ENCODE measurements around the gene MACROD1.

DNA sequence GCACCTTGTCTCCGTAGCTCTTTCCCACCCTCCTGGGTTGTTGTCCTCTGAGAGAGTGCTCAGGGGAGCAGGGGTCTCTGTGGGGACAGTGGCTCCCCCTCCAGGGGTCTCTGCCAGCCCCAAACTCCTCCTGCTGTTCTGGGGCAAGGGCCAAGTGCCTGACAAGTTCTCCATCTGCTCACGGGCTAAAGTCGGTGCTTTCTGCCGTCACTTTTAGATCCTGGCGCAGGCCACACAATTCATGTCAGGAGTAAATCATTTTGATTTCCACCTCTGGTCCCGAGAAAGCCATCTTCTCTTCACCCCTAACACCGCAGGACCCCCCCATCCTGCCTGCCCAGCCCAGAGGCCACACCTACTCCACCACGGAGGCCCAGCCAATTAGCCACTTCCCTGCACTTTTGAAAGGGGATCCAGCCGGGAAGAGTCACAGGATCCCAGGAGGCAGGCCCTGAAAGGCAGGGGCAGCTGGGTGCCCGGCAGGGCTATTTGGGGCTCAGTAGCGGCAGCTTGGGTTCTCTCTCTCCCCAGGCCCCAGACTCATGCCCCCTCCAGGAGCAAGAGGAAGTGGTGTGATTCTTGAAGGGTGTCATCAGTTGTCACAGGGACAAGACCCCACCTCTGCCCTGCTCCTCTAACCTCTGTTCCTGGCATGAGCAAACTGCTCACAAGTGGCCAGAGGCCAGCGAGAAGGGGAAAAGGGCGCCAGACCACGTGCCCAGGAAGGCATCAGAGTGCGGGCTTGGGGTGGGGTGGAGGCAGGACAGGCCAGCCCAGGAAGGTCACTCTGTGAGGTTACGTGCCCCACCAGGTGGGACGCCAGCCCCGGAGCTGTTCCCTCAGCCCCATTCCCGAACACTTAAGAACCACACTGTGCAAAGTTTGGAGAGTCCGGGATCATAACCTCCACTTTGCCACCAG is 1.3 kb downstream of the MACROD1 start:
- TF ChIP-seq CTCF (IDR thresholded peaks at IDR 0.05; ENCODE audit: extremely low read depth in 1 of 2, insufficient read depth in 1 of 2, low read depth in 1 of 2, low read length in 2 of 2) (no peak), POLR2AphosphoS5 (IDR thresholded peaks at IDR 0.05; ENCODE audit: insufficient read depth, low read depth, low read length) (no peak), POLR2A (IDR thresholded peaks at IDR 0.05; ENCODE audit: low read depth, low read length) (no peak), EZH2 (IDR thresholded peaks at IDR 0.05; ENCODE audit: borderline replicate concordance, low read depth, low read length, severe bottlenecking) (no peak), MYC (IDR thresholded peaks at IDR 0.05; ENCODE audit: low read depth, low read length) (no peak)

Data from endothelial cell of umbilical vein (primary cell).